Tibial nerve (tissue), 4 donors: Measurements from ENCODE around the gene CD68. TPM values are rescaled to one million over a fixed set of nuclear protein-coding genes. Genes with fewer than 3 reads are reported as not detected.
"Not testable (repeated sequence)": the region's sequence is repeated elsewhere in the genome, so short reads cannot be mapped to it uniquely, and the experiment has no call there.

ENCODE experiments used
- DNase-seq, 2 donors: peaks; one replicate each; pipeline ENCODE4 v3.0.0-alpha.2; 2019; ENCODE audit warnings: low spot score in 2 of 2
- H3K27ac ChIP-seq, 4 donors: fragments of 200-600 bp; sonication (generic) in 3 of 4; one replicate each; pipeline ENCODE4 v1.5.1; 2017 to 2019; ENCODE audit warnings: mild to moderate bottlenecking in 1 of 4
- H3K27me3 ChIP-seq, 2 donors: fragments of 200-600 bp; sonication (generic) in 1 of 2; one replicate each; pipeline versions ENCODE4 v1.5.1 to v1.6.0; 2017 to 2019
- H3K36me3 ChIP-seq, 3 donors: fragments of 200-600 bp; sonication (generic); one replicate each; pipeline ENCODE4 v1.5.1; 2018 to 2019
- H3K4me1 ChIP-seq, 4 donors: fragments of 200-600 bp; sonication (generic) in 3 of 4; one replicate each; pipeline ENCODE4 v1.5.1; 2017 to 2019
- H3K4me3 ChIP-seq, 4 donors: fragments of 200-600 bp; sonication (generic) in 3 of 4; one replicate each; pipeline ENCODE4 v1.5.1; 2017 to 2019; ENCODE audit warnings: mild to moderate bottlenecking in 1 of 4, moderate library complexity in 1 of 4
- H3K9me3 ChIP-seq, 4 donors: fragments of 200-600 bp; sonication (generic) in 3 of 4; one replicate each; pipeline ENCODE4 v1.5.1; 2017 to 2019
- EP300 ChIP-seq, 2 donors: sonication (generic); formaldehyde crosslinking; IDR thresholded peaks; one replicate each; pipeline ENCODE4 v1.6.1; 2017; ENCODE audit warnings: antibody characterized with exemption in 2 of 2, mild to moderate bottlenecking in 1 of 2
- POLR2A ChIP-seq, 2 donors: fragments of 450-650 bp; IDR thresholded peaks; one replicate each; pipeline ENCODE4 v1.6.1; 2017; ENCODE audit warnings: antibody characterized with exemption in 2 of 2, mild to moderate bottlenecking in 2 of 2, moderate library complexity in 2 of 2
- WGBS, 2 donors: methylation state at CpG; one replicate each; pipeline ENCODE4 v1.1.5; 2018; 5-methylcytosine and 5-hydroxymethylcytosine counted together
- total RNA-seq, 4 donors: library from RNA; depleted of rRNA; stranded (reverse); fragments of >200 nt; gene quantifications; one replicate each; pipeline ENCODE4 v1.1.0, GENCODE V29; 2016
- TF ChIP-seq, protein P1 (sequence below), 5 experiments: fragments of 200-600 bp in 3 of 5; fragments of 450-650 bp in 2 of 5; sonication (generic) in 3 of 5; IDR thresholded peaks; one replicate each; pipeline ENCODE4 v1.5.1; 2016 to 2019; ENCODE audit warnings: antibody characterized with exemption in 5 of 5, mild to moderate bottlenecking in 3 of 5, moderate library complexity in 2 of 5

CD68 gene
- total RNA-seq, 4 donors from 2014 or later, result 19.3 to 65.7 (median 34.2) TPM

DNA sequence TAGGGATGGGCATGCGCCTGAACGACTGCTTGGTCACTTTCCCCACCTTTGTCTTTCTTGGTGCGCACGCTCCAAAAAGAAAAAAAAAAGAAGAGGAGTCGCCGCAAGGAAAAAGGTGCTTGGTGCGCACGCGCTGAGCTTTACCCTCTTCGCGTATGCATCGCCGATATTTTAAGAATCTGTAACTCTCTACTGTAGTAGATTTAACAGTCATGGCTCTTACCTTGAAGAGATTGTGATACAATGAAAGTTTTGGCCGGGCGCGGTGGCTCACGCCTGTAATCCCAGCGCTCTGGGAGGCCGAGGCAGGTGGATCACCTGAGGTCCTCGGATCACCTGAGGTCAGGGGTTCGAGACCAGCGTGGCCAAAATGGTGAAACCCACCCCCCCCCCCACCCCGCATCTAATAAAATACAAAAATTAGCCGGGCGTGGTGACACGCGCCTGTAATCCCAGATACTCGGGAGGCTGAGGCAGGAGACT lies 35.9 kb downstream of the CD68 start:
- no peak for DNase-seq
- TF ChIP-seq, protein P1, sequence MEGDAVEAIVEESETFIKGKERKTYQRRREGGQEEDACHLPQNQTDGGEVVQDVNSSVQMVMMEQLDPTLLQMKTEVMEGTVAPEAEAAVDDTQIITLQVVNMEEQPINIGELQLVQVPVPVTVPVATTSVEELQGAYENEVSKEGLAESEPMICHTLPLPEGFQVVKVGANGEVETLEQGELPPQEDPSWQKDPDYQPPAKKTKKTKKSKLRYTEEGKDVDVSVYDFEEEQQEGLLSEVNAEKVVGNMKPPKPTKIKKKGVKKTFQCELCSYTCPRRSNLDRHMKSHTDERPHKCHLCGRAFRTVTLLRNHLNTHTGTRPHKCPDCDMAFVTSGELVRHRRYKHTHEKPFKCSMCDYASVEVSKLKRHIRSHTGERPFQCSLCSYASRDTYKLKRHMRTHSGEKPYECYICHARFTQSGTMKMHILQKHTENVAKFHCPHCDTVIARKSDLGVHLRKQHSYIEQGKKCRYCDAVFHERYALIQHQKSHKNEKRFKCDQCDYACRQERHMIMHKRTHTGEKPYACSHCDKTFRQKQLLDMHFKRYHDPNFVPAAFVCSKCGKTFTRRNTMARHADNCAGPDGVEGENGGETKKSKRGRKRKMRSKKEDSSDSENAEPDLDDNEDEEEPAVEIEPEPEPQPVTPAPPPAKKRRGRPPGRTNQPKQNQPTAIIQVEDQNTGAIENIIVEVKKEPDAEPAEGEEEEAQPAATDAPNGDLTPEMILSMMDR (IDR thresholded peaks at IDR 0.05), result no peak
- TF ChIP-seq EP300 (IDR thresholded peaks at IDR 0.05), result peak in 1 of 2 donors; percentile 82
- H3K27ac ChIP-seq, result peak overlapping the region; percentile 86 to 95 (median 92)

DNA sequence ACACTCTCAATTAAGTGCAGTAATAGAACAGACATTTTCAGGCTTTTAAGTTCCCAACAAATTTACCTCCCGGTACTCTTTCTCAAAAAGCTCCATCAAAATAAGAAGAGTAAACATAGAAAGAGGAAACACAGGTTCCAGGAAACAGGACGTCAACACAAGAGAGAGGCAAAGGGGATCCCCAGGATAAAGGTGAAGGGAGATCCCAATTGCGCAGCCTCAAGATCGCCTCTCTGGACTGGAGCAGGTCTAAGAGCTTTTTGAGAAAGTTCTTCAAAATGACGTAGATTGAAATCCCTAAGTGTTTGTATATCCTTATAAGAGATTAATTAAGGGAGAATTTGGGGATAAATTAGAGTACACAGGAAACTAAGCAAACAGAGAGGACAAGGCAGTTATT lies 39.2 kb downstream of the CD68 start:
- Histone ChIP-seq H3K4me1 (peaks cover 0 to 7% (median 4%) of the 10 kb centered on the region in 4 donors), H3K4me3 (no peak overlapping the region), H3K36me3 (no peaks in the 10 kb centered on the region), H3K27ac (no peak overlapping the region), H3K27me3 (no peaks in the 10 kb centered on the region), H3K9me3 (no peaks in the 10 kb centered on the region)
- TF ChIP-seq, protein P1 (IDR thresholded peaks at IDR 0.05), result no peak
- TF ChIP-seq EP300 (IDR thresholded peaks at IDR 0.05) (no peak), POLR2A (IDR thresholded peaks at IDR 0.05) (no peak)
- DNase-seq, result no peak
- 81 to 85% methylated on average over 5 of the region's 5 CpGs for WGBS, 2 donors

More for the DNA sequence above, 35.9 kb downstream of the CD68 start:
- Histone ChIP-seq H3K4me1 (peaks cover 0 to 36% (median 22%) of the 10 kb centered on the region in 4 donors), H3K4me3 (peak overlapping the region; percentile 34 to 91 (median 49)), H3K36me3 (no peaks in the 10 kb centered on the region), H3K9me3 (no peaks in the 10 kb centered on the region), H3K27me3 (no peaks in the 10 kb centered on the region)
- 5 to 8% methylated on average over 28 of the region's 28 CpGs for WGBS, 2 donors

DNA sequence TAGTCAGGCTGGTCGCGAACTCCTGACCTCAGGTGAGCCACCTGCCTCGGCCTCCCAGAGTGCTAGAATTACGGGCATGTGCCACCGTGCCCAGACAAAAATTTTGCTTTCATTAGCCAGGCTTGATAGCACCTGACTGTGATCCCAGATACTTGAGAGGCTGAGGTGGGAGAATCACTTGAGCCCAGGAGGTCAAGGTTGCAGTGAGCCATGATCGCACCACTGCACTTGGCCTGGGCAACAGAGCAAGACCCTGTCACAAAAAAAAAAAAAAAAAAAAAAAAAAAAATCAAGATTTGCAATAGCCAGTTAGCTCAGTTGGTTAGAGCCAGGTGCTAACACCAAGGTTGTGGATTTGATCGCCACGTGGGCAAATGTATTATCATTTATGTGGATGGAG lies 41.4 kb downstream of the CD68 start:
- Histone ChIP-seq H3K27me3 (no peaks in the 10 kb centered on the region), H3K9me3 (no peaks in the 10 kb centered on the region), H3K4me1 (no peaks in the 10 kb centered on the region), H3K36me3 (peaks cover 0 to 7% (median 0%) of the 10 kb centered on the region in 3 donors), H3K4me3 (no peak overlapping the region), H3K27ac (no peak overlapping the region)
- 91% methylated on average over 8 of the region's 8 CpGs for WGBS, 2 donors
- no peak for TF ChIP-seq POLR2A (IDR thresholded peaks at IDR 0.05)
- no peak for TF ChIP-seq EP300 (IDR thresholded peaks at IDR 0.05)
- TF ChIP-seq, protein P1 (IDR thresholded peaks at IDR 0.05), result no peak
- no peak for DNase-seq

DNA sequence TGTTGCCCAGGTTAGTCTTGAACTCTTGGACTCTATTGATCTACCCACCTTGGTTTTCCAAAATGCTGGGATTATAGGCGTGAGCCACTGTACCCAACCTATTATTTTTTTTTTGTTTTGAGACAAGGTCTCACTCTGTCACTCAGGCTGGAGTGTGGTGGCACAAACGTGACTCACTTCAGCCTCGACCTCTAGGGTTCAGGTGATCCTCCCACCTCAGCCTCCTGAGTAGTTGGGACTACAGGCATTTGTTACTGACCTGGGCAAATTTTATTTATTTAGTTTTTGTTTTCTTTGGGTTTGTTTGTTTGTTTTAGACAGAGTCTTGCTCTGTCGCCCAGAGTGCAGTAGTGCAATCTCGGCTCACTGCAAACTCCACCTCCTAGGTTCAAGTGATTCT lies 44.2 kb downstream of the CD68 start:
- WGBS, 2 donors, result 85 to 87% methylated on average over 5 of the region's 5 CpGs
- no peak for TF ChIP-seq POLR2A (IDR thresholded peaks at IDR 0.05)
- no peak overlapping the region for H3K4me3 ChIP-seq
- no peak for DNase-seq
- H3K27ac ChIP-seq, result no peak overlapping the region
- no peaks in the 10 kb centered on the region for H3K27me3 ChIP-seq
- H3K9me3 ChIP-seq, result no peaks in the 10 kb centered on the region
- H3K36me3 ChIP-seq, result peaks cover 0 to 14% (median 0%) of the 10 kb centered on the region in 3 donors
- peaks cover 0 to 16% (median 6%) of the 10 kb centered on the region in 4 donors for H3K4me1 ChIP-seq

DNA sequence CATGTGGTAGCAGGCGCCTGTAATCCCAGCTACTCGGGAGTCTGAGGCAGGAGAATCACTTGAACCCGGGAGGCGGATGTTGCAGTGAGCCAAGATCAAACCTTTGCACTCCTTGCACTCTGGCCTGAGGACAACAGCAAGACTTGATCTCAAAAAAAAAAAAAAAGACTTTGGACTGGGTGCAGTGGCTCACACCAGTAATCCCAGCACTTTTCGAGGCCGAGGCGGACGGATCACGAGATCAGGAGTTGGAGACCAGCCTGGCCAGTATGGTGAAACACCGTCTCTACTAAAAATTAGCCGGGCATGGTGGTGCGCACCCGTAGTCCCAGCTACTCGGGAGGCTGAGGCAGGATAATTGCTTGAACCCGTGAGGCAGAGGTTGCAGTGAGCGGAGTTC lies 46.3 kb downstream of the CD68 start:
- H3K9me3 ChIP-seq, H3K4me3 ChIP-seq, H3K27ac ChIP-seq, DNase-seq, H3K27me3 ChIP-seq: not testable (repeated sequence)
- Histone ChIP-seq H3K4me1 (peaks cover 0 to 16% (median 6%) of the 10 kb centered on the region in 4 donors), H3K36me3 (peaks cover 0 to 14% (median 0%) of the 10 kb centered on the region in 3 donors)
- 94 to 96% methylated on average over 16 of the region's 16 CpGs for WGBS, 2 donors

DNA sequence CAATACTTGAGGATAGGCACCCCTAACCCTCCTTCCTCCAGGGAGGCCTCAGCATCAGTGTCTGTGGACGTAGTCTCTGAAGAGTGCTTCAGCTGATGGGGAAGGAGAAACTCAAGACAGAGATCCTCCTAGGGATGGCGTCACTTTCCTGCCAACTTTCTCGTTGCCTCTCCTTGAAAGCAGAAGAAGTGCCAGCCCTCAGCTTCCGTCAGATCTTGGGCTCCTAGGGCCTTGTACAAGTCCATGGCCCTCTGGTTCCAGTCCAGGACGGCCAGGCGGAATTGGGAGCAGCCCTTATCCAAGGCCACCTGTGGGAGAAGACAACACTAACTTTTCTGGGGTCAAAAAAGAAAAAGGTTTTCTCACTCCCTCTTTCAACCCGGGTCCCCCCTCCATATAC lies 46.9 kb downstream of the CD68 start:
- 80 to 81% methylated on average over 7 of the region's 7 CpGs for WGBS, 2 donors
- peak overlapping the region in 3 of 4 donors; percentile 95 to 98 (median 97) for H3K27ac ChIP-seq
- H3K4me3 ChIP-seq, result peak overlapping the region in 2 of 4 donors; percentile 82 to 83

More for the DNA sequence above, 46.9 kb downstream of the CD68 start:
- peaks cover 0 to 16% (median 6%) of the 10 kb centered on the region in 4 donors for H3K4me1 ChIP-seq
- DNase-seq, result no peak
- H3K27me3 ChIP-seq, result no peaks in the 10 kb centered on the region
- H3K9me3 ChIP-seq, result no peaks in the 10 kb centered on the region
- peaks cover 0 to 14% (median 0%) of the 10 kb centered on the region in 3 donors for H3K36me3 ChIP-seq
- TF ChIP-seq, protein P1 (IDR thresholded peaks at IDR 0.05), result no peak
- TF ChIP-seq POLR2A (IDR thresholded peaks at IDR 0.05), result no peak
